Hepatocyte (in vitro differentiated cells): Measurements from ENCODE around the gene BAG3.

Experiments
- CTCF ChIP-seq: fragments of 200-600 bp; sonication (generic); IDR thresholded peaks from 2 replicates; pipeline ENCODE4 v1.5.1; 2016; ENCODE audit warnings: antibody characterized with exemption, mild to moderate bottlenecking; ENCODE audit not compliant: poor library complexity
- EZH2phosphoT487 ChIP-seq: fragments of 200-600 bp; sonication (generic); IDR thresholded peaks from one replicate; pipeline ENCODE4 v1.6.1; 2018; ENCODE audit warnings: antibody characterized with exemption, mild to moderate bottlenecking, low read depth, moderate library complexity; ENCODE audit not compliant: unreplicated experiment, severe bottlenecking

- TF ChIP-seq CTCF (no peak), EZH2phosphoT487 (no peak)
Measured at GRCh38 chr10:119671381-119671780, 20.2 kb downstream of the BAG3 start.
